ENCODE results near the gene BRWD1.
A peak's percentile ranks its signal among the peaks of the same experiment; 100 is the strongest.

The BRWD1 gene

DNA sequence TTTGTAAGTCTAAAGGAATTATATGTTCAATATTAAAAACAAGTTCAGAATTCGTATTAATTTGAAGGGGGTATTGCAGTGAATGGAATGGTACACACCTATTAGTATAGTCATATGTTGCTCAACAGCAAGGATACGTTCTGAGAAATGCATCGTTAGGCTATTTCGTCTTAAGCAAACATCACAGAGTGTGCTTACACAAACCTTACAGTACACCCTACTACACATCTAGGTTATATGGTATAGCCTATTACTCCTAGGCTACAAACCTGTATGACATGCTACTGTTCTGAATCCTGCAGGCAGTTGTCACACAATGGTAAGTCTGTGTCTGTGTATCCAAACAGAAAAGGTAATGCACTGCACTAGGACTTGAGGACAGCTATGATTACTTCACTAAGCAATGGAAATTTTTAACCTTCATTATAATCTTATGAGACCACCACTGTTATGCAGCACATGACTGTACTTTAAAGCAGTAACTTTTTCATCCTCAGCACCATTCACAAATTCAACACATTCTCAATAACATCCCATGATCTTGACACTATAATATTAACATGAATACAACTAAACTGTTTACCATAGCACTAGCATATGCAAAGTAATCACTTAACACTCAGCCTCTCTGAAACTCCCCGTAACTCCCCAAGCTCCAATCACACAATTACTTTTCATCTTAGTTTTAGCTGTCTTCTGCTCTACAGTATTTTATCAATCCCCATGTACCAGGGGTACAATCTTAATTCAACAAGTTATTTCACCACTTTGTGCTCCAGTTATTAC, 115.8 kb downstream of the BRWD1 start:
- DNase-seq (ENCODE audit: low read depth in 2 of 2), result no peak

DNA sequence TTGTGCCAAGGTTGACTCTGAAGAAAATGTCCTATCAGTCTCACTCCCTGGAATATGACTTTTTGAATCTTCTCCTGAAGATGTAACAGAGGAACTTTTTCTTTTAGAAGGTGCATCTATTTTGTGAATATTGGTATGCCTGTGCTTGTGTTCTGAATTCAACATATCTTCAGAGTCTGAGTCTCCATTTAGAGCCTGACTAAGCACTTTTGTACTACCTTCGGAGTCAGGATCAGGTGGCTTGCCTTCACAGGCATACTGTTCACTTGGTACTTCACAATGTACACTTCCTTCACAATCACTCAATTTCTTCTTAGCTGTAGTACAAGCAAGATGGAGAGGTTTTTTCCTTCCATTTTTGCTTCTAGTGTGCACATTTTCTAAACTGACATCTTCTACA, 116.6 kb downstream of the BRWD1 start:
- DNase-seq (ENCODE audit: low read depth in 2 of 2), result no peak

DNA sequence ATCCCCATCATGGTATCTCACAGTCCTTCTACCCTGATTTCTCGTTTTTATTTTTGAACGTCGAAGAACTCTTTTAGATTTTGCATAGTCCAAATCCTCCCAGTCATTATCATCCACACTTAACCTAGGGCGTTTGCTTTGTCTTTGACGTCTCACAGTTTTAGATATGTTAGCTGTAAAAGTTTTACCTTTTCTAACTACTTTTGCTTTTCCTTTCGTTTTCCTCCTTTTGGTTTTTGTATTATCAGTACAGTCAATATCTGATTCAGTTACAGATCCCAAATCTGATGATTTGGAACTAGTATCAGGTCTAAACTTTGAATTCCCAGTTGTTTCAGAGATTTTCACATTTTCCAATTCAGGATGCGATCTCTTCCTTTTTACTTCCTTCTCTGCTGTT, 117.1 kb downstream of the BRWD1 start:
- no peak for DNase-seq (ENCODE audit: low read depth in 2 of 2)

DNA sequence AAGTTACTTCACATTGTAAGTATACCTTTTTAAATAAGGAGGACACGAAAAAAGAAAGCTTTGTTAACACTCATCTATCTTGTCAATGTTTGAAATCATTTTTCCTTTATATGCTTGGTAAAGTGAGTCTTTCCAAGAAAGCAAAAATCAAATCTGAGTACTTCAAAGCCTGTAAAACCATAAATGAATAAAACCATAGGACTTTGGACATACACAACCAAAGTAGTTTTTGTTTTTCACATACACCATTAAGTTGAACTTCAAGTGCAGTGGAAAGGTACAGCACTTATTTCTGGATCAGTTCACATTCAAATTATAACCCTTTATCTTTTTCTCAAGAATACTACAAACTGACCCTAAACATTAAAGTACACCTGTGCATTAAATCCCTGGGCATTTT, 120.1 kb downstream of the BRWD1 start:
- no peak for DNase-seq (ENCODE audit: low read depth in 2 of 2)

DNA sequence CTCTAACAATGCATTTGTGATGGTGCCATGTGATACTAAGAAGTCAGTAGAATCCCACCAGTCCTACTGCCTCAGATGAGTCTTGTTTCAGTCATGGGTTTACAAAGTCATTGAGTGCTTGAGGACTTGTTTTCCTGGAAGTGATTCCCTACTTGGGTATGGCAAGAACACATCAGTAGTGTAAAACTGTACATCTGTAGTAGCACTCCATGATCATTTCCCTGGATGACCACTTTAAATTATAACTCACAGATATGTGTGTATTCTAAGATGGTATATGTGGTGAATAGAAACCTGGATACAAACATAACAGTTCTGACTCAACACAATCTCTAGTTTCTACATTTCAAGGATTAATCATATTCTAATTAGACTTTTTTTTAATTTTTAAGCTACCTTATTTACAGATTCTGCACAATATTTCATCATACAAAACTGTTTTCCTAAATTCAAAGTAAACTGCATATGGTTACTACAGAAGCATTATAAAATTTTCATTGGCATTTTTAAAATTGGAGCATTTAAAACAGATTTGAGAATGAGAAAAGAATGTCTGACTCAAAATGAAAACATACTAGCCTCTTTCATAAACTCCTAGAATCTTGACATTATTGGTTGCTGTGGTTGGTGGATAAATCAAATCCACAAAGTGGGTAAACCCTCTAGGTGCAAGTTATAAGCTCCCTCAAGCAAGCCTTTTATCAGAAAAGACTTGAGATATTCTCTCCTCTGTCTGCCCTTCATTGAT, 123.4 kb downstream of the BRWD1 start:
- no peak for DNase-seq (ENCODE audit: low read depth in 2 of 2)

DNA sequence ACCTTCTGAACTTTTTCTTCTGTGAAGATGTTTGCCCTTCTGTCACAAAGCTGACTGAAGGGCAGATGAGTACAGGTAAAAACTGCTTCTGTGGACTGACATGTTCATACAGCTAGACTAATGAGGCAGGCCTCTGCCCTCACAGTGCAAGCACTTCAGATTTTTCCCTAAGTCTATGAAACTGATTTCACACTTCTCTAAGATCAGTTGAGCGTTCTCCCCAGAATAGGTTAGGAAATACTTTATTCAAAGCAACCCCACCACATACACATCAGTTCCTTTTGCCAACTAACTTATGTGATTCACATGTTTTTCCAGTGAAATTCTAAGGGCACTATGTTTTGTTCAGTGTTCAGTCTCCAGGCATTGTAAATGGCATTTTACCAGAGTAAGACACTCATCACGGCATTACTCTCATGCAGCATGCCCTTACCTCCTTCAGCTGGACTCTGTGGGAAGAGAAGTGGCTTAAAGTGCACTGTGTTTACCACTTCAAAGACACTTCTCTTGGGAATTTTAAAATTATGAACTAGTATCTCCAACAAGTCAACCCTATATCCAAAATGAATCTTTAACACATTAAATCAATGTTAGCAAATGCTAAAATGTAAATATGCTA, 124.8 kb downstream of the BRWD1 start:
- DNase-seq (ENCODE audit: low read depth in 2 of 2), result no peak

DNA sequence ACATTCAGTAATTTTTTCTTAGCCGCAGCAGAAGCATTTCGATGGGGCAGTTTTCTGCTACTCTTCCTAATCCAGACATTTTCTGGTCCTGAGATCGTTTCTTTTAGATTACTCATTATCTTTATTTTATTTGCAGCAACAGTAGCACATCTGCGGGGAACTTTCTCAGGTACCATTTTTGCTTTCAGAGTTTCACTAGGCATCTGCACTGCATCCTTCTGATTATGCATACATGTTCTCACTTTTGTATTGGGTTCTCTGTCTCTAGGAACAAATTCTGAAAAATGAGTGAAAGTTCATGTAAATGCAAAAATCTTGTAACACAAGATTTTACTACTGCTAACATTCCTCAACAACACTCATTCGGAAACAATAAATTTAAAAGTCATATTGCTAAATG, 126.3 kb downstream of the BRWD1 start:
- no peak for DNase-seq (ENCODE audit: low read depth in 2 of 2)

DNA sequence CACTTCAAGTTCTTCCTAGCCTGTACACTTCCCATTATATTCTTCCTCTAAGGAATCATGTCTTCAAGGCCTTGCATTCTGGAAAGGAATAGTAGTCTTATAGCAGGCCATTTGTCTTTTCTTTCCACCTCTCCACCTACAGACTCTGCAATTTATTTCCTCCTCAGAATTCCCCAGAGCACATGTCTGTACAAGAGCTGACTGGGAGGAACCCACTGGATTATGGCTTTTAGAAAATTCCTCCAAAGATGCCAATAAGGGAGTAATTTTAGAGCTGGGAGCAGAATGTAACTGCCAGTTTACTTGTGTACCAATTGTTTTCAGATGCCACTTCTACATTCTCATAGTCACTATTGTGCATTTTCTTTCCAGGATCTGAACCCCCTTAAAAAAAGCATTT, 126.8 kb downstream of the BRWD1 start:
- DNase-seq (ENCODE audit: low read depth in 2 of 2), result no peak

DNA sequence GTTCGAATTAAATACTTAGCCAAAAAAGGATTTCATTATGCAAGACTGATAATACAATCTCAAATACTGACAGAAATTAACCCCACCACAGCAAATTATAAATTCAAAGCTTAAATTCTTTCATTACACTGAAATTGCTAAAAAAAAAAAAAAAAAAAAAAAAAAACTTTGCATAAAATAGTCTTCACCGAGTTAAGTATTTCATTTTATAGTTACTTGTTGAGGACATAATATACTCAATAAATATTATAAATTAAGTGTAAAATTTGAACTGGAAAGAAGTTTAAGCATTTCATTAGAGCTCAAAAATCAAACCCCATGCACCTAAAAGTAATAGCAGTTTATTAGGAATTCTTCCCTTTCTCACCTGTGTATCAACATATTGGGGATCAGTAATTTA, 128.3 kb downstream of the BRWD1 start:
- no peak for DNase-seq (ENCODE audit: low read depth in 2 of 2)

DNA sequence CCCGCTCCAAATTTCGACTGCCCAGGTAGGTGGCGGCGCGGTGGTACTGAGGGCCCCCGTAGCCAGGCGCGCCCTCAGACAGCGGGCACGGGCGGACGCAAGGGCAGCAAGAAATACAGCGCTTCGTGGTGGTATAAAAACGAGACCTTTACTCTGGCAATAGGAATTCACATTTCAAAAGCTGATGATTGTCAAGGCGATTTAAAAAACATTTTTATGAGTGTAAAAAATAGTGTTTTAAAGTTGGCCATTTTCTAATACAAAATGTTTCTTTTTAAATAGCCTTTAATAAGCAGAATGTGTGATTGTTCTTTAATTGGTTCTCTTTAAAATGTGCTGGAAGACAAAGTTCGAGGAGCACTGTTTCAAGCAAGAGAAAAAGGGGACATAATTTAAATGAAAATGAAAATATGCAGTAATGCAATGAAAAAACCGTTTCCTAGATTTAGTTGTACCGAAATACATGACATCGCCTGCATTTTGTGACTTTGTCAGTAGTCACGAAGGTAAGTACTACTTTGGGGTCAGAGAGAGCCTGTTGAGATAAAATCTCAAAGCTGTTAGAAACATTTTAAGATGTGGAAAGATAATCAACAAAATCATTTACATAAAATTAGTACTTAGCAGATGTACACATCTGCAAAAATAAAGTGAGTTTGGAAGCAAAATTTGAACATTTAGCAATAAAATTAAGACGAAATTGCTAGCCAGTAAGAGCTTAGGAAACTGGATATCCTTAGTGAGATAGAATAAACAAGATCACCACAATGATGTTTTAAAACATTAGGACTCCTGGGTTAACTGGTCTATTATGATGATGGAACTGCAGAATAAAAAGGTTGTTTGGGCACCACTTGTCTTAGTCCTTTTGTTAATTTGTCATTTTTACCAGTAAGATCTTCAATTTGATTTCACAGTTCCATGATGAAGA, 129.1 kb downstream of the BRWD1 start:
- no peak for DNase-seq (ENCODE audit: low read depth in 2 of 2)

DNA sequence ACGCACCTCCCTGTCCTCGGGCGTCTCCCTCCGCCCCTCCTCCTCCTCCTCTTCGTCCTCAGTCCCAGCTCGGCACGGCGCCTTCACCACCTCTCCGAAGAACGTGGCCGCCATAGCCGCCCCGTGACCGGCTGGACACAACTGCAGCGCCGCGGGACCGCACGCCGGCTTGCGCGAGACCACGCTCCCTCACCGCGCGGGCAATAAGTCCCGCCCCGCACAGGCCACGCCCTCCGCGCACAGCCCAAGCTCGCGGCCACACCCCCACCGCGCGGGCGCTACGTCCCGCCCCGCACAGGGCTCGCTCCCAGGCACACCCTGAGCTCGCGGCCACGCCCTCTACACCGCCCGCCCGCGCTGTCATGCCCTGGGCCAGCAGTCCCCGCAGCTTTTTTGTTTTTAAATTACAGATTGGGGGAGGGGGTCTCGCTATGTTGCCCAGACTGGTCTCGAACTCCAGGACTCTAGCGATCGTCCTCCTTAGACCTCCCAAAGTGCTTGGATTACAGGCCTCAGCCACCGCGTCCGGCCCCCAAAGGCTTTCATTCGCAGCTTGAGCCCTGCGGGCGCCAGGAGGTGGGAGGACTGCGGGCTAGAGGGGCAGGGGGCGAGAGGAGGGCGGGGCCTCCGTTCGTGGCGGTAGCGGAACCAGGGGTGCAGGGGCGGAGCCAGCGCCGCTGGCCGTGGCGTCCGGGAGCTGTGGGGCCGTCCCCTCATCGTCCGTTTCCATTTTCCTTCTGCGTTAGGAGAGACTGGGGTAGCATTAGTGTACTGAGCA, 130.0 kb downstream of the BRWD1 start, which contains the start of gene PSMG1:
Gene PSMG1, minus strand, starts transcription at position 180 of the 778 bp plus-strand sequence. Its CDS starts 66 bp downstream, at position 114.
- DNase-seq (ENCODE audit: low read depth in 2 of 2), result peak; percentile 85 to 95

DNA sequence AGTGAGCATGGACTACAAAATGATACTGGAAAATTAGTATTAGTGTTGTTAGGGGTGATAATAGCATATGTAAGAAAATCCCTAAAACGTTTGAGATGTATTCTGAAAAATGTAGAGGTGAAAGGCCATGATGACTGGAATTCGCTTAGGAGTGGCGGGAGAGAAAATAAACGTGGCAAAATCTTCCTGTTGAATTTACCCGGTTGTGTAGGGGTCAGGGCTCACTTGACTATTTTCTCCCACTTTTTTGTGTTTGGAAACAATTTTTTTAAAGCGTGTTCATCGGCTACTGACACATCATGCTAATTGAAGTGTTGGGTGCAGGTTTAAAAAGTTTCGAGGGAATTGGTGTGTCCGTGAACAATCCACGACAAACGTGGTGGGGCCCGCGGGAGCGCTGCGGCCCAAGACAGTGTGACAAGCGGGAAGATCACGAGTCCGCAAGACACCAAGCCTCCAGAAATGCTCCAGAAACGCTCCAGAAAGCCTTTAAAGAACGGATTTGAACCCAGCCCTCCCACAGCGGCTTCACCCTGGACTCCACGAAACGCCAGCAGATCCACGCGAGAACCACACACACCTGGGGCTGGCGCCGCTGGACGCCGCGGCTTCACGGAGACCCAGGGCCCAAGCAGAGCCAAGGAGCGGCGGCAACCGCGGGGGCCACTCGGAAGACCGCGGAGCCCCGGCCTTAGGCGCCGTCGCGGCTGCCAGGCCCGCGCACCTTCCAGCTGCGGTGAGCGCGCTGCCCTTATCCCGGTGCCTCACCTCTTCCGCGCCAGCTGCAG, 130.8 kb downstream of the BRWD1 start:
- DNase-seq (ENCODE audit: low read depth in 2 of 2), result no peak

DNA sequence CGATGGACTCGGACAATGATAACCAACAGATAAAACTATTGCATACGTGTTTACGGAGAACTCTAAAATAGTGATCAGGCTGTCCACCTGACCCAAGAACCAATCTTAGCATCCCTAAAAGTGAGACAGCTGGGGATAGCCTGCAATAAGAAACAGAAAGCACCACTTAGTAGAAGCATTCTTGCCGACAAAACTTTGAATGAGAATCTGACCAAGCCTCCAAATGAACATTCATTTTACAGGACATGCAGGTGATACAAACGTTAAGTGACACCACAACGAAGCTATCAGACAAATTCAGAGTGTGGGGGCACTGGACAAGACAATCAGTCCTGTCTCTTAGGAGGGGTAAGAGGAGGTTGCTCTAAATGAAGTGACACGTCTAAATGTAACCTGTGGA, 131.4 kb downstream of the BRWD1 start:
- DNase-seq (ENCODE audit: low read depth in 2 of 2), result no peak

DNA sequence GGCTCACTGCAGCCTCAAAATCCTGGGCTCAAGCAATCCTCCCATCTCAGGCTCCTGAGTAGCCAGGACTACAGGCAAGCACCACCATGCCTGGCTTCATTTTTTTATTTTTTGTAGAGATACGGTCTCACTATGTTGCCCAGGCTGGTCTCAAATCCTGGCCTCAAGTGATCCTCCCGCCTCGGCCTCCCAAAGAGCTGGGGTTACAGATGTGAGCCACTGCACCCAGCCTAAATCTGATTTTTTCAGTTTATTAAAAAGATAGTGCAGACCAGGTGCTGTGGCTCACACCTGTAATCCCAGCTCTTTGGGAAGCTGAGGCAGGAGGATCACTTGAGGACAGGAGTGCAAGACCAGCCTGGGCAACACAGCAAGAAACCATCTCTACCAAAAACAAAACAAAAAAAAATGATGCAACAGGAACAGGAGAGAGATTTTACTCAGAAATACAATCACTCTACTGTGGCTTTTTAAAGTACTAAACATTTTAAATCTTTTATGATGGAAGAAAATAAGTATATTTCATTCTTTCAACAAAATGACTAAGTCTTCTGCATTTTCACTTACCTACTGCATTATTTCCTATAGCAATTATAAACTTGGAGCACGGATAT, 132.1 kb downstream of the BRWD1 start:
- DNase-seq (ENCODE audit: low read depth in 2 of 2), result no peak

DNA sequence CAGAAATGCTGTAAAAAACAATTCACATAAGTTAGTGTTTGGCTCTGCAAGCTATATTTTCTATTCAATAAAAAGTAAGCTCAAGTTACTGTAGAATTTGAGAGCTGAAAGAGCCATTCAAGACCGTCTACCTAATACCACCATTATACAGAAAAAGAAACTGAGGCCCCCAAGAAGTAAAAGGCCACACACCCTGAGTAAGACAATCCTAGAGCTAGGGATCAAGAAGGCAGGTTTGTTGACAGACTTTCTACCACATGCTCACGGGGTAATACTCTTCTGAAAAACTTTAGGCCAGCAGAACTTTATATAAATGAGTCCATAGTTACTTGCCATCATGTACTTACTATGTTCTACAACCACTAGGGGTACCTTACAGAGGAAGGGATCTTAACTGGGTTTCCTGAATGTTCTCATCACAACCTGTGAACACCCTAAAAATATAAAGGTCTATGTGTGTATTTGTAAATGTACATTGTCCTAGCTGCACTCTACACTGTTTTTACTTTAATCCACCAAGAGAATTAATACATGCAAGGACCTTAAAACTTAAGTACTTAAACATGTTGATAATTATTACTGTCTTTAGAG, 132.9 kb downstream of the BRWD1 start:
- no peak for DNase-seq (ENCODE audit: low read depth in 2 of 2)

DNA sequence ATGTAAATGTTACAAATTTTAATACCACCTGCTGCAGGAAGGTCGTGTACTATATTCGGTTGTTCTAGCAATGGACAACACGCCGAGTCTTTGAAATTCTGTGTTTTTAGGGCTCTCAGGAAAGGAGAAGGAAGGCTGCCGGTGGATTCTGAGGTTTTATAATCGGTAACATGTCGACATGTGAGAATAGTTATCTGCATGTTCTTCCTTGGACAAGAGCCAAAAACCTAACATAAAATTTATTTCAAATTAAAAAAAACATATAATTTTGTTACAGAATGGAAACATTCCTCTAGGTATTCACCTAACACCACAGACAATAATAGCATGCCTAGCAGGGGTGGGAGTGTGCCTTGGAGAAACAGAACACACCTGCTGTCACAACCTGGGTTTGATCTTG, 135.0 kb downstream of the BRWD1 start:
- DNase-seq (ENCODE audit: low read depth in 2 of 2), result no peak

DNA sequence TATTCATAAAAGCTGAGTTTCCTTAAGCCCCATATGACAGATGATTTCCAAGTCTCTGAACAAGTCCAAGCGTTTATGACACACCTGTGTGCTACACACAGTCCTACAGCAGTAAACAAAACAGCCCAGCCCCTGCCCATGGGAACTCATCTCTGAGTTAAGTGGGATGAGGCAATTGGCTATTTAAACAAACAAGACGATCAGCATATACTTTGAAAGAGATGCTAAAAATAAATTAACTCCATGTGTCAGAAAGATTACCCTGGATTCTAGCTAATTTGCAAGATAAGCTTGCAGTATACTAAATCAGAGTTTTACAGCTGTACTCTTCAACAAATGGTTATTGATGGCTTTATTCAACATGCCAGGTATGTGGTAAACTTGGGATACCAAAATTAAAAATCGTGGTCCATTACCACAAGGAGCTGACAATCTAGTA, 137.1 kb downstream of the BRWD1 start:
- no peak for DNase-seq (ENCODE audit: low read depth in 2 of 2)

DNA sequence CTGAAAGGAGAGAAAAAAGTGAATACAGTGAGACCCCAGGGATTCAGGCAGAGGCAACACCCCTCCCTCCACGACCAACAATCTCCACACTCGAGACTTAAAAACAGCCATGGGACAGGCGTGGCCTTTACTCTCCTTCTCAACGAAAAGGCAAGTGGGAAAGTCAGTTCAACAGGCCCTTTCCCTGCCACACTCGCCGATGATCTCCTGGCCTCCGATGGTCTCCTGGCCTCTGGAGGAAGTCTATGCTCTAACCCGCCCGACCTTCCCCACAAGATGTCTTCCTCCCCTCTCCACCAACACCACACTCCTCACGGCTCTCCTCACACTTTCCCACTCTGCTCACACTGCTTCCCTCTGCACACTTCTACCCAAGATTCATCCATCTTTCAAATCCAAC, 137.8 kb downstream of the BRWD1 start:
- DNase-seq (ENCODE audit: low read depth in 2 of 2), result no peak

DNA sequence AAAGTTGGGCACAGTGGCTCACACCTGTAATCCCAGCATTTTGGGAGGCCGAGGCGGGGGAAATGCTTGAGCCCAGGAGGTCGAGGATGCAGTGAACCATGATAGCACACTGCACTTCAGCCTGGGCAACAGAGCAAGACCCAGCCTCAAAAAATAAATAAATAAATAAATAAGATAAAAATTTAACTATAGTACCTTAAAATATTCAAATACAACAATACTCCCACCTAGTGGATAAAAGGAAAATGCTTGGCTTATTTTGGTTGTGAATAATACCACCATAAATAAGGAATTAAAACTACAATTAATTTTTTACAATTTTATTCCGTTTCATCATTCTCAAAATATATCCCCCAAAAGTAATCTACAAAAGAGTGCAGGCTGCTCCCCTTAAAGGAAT, 138.3 kb downstream of the BRWD1 start:
- no peak for DNase-seq (ENCODE audit: low read depth in 2 of 2)
